GM19328 (cell line): ENCODE results near the gene CKS2.
"Not testable (repeated sequence)": the region's sequence is repeated elsewhere in the genome, so short reads cannot be mapped to it uniquely, and the experiment has no call there.

ENCODE experiments used
- ATAC-seq: cut with Tn5 transposase; IDR thresholded peaks from one replicate; pipeline ENCODE4 v1.9.1; 2021; ENCODE audit warnings: mild to moderate bottlenecking, moderate library complexity; ENCODE audit not compliant: unreplicated experiment

The CKS2 gene

DNA sequence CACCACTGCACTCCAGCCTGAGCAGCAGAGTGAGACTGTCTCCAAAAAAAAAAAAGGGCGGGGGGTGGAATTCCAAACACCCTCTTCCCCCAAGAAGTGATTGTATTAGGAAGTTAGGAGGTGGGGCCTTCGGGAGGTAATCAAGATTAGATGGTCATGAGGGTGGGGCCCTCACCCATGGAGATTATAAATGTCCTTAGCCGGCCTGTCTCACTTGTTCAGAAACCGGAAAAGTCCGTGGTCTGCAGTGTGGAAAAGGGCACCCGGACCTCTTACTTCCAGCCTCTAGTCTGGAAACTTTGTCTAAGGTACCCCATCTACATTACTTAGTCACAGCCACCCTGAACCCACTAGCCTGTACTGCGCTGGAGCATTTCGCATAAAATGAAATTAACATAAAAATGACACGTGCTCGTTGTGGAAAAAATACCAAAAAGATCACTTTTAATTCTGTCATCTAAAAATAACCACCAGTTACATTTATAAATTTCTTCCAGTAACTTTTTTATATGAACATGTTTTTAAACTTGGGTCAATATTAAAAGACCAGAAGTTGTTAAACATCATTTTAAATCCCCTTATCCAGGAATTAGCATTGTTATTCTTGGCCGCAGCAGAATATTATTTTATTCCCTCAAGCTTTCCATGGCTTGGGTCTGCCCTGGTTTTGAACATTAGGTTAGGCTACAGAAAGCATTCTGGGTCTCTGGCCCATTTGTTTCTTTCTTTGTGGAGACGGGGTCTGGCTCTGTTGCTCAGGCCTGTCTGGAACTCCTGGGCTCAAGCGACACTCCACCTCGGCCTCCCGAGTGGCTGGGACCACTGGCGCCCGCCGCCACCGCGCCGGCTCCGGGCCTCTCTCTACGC lies 1.2 kb upstream of the CKS2 start:
- ATAC-seq = no peak

DNA sequence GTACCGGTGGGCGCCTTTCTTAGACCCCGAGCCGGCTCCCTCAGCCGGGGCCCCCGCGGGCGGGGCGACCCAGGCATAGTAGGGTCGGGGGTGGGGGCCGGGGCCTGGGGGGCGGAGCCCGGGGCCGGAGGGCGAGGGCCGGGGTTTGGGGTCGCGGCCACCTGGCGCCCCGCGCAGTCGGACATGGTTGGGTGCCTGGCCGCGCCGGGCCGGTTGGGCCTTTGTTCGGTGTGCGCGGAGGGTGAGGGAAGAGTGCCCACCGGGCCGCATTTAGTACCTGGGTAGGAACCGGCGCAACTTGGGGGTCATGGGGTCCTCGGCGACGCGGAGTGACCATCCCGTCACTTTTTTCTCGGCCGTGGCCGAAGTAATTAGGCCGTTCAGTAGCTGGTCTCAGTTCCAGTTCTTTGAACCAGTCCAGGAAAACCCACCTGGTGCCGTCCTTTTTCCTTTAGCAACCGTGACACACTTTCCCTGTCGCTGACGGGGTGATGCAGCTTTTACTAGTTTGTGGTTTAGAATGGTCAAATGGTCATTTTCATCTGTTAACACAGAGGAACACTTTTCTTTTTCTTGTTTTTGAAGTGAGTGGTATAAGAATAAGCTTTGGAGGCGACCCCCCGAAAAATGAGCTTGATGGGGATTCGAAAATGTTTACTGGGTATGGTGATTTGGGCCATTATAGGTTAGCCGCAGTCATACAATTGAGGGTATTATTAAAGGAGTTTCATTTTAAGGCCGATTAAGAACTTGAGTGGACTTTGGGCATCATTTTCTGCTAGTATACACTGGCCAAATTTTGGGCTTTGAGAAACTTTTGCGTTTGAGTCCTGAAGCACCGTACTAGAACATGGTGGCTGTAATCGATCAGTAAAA lies 589 bp downstream of the CKS2 start:
- no peak for ATAC-seq

DNA sequence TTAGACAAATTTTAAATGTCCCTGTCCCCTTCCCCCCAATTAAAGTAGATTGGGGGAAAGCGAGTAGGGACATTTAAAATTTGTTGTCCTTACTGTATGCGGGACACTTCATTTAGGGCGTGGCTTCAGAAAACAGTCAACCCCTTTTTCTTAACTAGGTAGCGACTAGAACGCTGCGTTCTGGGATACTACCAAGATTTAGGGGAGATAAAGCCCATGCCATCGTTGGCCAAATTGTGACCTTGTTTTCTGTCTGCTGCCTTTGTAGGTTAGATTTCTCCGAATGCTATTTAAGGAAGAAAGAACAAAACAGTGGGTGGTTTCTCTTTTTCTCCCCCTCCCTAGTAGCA lies 1.2 kb downstream of the CKS2 start:
- no peak for ATAC-seq

DNA sequence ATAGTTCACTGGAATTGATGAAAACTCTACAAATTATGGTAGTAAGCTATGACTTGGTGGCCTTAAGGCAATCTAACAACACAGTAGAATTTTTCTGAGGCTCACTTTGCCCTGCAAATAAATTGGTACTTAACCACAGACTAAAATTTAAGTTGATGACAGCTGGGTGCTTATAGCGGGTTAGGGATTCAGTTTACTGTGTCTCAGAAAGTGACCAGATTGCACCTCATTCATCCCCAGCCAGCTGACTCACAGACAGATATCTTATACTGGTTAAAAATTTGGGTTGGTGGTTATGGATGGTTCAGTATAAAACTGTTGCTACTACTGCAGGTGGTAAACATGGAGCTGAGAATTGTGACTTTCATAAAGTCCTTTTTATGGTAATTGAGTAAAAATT lies 2.8 kb downstream of the CKS2 start:
- ATAC-seq = no peak

DNA sequence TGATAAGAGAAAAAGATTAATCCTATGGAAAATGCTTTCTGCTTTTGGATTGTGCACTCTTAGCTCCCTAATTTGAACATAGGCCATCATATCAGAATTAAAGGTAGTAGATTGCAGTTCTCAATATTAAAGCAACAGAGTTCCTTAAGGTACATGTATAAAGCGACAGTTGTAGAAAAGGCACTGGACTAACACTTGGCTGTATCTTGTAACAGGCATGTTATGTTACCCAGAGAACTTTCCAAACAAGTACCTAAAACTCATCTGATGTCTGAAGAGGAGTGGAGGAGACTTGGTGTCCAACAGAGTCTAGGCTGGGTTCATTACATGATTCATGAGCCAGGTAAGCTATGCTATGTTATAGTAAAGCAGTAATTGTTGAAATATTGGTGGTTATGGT lies 4.0 kb downstream of the CKS2 start:
- ATAC-seq = no peak

DNA sequence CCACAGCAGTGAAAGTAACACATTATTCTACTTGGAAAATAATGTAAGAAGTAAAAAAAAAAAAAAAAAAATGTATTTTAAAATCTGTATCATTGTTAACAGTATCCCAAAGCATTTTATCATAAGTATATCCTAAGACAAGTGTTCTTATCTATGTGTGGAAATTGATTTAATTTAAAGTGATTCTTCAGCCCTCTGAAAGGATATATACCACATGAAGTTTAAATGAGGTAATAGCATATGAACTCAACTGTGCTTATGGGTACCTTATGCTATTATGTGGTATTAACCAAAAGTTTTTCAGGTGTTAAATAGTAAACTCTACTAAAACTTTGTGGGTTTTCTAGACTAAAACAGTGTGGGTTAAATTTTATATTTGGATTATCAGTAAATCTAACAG lies 4.5 kb downstream of the CKS2 start:
- no peak for ATAC-seq

DNA sequence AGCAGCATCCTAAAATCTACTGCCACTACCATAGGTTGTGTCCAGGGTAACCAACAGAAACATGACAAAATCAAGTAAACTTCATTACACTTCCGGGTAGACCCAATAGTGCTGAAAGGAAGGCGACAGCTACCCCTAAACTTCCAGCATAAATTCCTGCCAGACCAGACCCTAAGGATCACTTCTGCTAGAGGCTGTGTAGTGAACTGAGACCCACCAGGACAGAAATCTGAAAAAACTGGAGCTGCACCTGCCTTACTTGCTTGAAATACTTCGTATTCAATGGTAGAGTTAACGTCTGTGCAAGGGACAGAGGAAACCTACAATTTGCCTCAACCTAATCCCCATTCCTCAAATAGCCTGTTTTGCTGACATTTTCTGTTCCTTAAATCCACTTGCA lies 6.3 kb downstream of the CKS2 start:
- ATAC-seq = no peak

DNA sequence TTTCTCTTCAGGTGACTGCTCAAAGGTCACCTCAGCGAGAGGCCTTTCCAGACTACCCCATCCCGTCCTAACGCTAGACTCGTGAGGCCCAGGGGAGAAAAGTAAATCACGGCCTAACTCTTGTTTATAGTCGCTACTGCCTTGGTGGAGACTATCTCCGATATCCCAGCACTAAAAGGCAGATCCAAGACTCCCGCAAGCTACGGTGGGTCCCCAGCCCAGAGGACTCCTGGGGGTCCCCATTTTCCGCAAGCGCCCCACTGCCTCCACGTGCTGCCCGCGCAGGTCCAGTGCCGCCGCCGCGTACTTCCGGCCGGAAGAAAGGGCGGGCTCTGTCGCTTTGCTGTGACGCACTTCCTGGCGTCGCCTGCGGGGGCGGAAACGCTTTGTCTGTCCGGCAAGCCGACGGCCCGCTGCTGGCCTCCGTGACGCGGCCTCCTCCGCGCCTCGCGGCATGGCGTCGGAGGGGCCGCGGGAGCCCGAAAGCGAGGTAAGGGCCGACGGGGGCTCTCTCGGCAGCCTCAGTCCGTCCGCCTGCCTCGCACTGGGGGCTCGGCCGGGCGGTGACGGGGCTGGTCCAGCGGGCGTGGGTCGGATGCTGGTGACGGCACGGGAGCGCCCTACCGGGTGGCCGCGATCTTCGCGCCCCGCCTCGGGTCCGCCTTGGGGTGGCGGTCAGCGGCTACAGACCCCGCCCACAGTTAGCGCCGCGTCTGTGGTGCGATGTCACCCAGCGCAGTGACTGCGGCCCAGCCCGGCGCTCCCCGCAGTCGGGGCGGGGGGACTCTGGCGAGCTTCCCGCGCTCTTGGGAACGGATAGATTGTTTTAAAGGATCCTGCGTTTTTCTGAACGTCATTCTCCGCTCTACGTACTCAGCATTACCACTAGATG lies 7.4 kb downstream of the CKS2 start, which contains the start of gene SECISBP2:
SECISBP2 (plus strand) TSS at position 378 of the 892 bp plus-strand sequence; CDS start at position 455, 77 bp downstream.
- ATAC-seq = peak; percentile 89

DNA sequence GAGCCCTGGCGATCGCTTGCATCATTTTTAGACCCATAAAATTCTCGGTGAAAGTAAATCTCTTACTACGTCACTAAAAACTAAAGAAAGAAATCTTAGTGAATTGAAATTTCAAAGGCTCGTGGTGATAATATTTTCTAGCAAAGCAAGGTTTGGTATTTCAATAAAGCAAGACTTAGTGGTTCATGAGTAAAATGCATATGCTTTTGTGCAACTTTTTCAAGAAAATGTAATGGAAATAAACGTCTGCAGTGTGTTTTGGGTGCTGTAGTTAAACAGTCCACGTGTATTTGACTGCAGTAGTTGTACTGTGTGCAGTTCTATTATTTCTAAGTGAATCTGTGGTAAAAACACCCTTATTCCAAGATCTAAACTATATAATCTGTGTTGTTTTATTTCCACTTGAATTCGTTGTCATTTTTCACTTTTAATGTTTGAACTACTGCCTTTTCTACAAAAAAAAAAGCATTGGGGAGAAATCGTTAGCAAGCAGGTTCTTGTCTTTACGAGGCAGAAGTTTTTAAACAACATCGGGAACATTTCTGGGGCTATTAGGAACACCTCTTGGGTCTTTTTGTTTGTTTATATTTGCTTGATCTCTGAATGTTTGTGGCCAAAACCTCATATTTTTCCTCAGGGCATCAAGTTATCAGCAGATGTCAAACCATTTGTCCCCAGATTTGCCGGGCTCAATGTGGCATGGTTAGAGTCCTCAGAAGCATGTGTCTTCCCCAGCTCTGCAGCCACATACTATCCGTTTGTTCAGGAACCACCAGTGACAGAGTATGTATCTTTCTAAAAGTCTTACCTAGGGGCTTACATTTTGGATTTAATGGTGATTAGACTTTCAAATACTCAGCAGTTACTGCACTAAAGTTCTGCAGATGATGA lies 8.3 kb downstream of the CKS2 start:
- ATAC-seq = no peak

DNA sequence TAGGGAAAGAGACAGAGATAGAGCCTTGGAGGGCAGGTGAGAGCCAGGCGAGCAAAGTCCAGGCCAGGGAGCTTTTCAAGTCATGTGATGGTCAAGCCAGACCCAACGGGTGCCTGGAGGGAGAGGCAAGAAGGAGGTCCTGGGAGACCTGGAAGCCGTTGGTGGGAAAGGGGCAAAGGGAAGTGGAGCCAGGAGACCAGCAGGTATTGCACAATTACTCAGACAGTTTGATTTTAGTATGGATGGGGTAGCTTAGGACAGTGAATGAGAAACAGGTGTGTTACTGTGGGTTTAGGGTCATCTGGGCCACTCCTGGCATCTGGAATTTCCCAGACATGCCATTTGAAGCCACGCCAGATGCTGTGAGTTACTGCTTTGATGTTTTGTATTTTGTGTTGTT lies 12.4 kb downstream of the CKS2 start:
- no peak for ATAC-seq

DNA sequence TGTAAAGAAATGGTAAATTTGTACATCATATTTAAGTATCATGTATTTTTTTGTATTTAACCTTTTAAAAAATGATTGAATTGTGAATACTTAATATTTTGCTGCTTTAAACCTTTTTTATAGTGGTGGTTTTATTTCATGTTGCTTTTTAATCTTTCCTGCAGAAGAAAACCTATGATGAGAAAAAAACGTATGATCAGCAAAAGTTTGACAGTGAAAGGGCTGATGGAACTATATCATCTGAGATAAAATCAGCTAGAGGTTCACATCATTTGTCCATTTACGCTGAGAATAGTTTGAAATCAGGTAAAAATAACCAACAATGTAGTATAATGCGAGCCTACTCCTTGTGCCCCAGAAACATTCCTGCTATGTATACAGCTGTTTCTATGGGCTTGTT lies 14.7 kb downstream of the CKS2 start:
- no peak for ATAC-seq

DNA sequence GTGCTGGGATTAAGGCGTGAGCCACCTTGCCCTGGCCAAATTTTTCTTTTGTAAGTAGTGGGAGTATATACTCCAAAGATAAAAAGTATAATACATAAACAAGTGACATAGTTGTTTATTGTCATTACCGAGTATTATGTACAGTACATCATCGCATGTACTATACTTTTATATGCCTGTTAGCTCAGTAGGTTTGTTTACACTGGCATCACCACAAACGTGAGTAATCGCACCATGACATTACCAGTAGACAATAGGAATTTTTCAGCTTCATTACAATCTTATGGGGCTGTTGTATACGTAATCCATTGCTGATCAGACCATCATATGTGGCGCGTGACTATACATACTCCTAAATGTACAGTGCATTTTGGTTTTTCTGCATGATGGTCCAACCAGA lies 17.1 kb downstream of the CKS2 start:
- ATAC-seq = no peak

DNA sequence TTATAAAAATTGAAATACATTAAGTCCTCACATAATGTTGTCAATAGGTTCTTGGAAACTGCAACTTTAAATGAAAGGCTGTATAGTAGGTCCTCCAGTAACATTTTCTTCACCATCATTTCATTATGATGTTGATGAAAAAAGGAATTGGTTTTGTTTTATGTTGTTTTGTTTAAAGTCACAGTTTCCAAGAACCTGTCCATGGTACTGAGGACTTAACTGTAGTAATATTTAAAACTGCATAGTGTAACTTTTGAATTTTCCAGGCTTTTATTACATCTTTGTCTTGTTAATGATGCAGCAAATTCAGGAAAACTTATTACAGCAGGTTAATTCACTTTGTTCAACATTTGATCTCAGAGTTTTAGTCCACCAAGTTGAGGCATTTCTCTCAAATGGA lies 18.9 kb downstream of the CKS2 start:
- ATAC-seq = no peak

DNA sequence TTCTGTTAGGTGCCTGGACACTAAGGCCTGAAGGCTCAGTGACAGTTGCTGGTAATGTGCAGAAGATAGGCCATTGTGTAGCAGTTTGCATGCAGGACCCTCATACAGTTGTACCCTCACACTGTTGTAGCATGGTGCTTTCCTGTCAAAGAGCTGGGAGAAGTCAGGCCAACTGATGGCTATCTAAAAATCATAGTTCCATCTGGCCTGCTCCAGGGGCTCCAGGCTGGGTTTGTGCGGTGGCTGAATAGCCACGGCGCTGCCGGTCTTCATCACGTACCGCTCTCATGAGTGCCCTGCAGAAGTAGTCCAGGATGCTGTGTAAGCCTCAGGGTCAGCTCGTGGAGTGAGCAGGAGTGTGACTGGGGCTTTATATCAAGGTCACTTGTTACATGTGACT lies 19.5 kb downstream of the CKS2 start:
- no peak for ATAC-seq

DNA sequence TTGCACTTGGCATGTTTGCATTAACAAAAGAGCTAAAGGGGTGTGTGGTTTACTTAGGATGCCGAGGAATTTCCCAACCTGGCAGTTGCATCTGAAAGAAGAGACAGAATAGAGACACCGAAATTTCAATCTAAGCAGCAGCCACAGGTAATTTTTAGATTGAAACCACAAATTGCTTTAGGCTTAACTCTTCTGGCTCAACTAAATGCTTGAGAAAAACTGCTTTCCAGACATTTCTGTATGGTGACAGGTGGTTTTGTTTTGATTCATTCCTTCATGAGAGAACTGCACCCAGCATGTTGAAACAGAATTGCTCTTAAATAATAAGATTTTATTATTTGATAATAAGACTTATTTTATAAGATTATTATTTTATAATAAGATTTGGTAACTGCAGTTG lies 28.8 kb downstream of the CKS2 start:
- no peak for ATAC-seq

DNA sequence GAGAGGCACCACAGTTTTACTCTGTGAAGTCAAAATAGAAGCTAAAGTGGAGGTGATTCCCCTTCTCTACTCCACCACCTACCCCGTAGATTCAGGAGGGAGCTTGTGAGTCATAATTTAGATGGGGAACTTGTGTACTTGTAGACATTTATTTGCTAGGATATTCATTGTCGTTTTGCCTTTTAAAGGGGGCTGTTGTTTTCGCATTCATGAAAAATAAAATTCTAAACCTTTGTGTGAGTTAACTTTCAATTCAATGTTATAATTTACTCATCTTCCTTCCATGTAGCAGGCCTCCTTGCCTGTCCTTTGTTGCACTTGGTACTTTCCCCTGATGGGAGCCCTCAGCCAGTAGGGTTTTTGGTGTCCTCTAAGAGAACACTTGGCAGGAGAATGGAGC lies 29.3 kb downstream of the CKS2 start:
- ATAC-seq = no peak

DNA sequence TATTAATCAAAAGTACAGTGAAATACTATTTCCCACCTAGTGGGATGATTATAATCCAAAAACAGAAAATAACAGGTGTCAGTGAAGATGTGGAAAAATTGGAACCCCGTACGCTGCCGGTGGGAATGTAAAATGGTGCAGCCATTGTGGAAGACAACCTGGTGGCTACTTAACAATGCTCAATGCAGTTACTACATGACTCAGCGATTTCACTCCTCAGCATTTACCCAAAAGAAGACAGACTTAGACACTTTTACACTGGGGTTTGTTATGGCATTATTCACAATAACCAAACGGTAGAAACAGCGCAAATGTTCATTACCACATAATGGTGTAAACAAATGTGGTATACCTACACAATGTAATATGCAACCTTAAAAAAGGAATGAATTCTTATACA lies 31.2 kb downstream of the CKS2 start:
- ATAC-seq = no peak

DNA sequence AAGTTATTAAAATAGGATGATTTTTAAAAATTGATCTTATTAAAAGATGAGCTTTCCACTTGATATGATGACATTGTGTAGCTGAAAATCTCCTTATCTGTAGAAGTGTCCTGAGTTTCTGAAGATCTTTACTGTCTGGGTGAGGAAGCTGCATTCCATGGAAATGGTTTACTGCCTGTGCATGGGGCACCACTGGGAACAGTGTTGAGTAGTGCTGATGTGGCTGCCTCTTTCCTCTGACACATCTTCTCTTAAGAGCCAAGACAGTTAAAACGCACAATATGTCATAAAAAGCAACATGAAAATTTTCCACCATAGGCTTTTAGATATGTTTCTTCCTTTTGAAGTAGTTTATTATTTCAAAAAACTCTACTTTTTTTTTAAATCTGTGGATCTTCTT lies 32.0 kb downstream of the CKS2 start:
- no peak for ATAC-seq

DNA sequence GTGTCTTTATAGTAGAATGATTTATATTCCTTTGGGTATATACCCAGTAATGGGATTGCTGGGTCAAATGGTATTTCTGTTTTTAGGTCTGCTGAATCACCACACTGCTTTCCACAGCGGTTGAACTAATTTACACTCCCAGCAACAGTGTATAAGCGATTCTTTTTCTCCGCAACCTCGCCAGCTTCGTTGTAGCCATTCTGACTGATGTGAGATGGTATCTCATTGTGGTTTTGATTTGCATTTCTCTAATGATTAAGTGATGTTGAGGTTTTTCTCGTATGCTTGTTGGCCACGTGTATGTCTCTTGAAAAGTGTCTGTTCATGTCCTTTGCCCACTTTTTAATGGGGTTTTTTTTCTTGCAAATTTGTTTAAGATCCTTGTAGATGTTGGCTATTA lies 32.8 kb downstream of the CKS2 start:
- ATAC-seq = not testable (repeated sequence)

DNA sequence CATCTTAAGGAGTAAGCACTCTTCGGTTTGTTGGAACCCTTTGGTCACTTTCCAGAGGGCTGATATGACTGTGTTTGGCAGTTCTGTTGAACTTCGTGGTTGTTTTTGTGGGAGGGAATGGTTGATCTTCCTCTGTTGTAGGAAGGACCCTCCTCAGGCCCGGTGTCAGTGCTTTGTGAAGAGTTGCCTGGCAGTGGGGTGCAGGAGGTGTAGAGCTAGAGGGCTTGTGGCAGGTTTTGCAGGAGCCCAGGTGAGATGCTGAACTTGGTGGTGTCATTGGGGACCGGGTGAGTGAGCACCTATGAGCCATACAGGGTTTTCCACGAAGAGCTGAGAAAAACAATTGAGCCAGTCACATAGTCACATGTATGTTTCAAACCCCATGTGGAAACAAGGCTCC lies 34.5 kb downstream of the CKS2 start:
- no peak for ATAC-seq
